Measurements from ENCODE around the gene PREPL. TPM values are rescaled to one million over a fixed set of nuclear protein-coding genes. Genes with fewer than 3 reads are reported as not detected.

PREPL gene
- total and polyA plus RNA-seq, 2 of the 8 experiments (the other 6 are each of a cell fraction or from before 2014, with no cell fraction given), result 13.6 to 38.9 TPM

DNA sequence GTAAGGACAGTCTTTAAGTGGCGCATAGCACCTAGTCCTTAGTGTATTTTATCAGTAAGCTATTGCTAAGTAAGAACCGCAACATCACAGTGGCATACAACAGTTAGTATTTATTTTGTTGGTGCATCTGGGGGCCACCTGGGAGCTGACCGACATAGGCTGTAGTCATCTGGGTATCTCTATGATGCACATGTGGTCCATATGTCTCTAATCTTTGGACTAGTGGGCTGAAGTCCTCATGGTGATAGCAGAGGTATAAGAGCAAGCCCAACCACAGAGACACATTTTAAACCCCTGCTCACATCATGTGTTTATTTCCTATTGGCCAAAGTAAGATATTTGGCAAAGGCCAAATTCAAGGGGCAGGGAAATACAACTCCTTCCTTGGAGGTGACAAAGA is 3.3 kb upstream of the PREPL start (continued):
- TF ChIP-seq, protein P1, sequence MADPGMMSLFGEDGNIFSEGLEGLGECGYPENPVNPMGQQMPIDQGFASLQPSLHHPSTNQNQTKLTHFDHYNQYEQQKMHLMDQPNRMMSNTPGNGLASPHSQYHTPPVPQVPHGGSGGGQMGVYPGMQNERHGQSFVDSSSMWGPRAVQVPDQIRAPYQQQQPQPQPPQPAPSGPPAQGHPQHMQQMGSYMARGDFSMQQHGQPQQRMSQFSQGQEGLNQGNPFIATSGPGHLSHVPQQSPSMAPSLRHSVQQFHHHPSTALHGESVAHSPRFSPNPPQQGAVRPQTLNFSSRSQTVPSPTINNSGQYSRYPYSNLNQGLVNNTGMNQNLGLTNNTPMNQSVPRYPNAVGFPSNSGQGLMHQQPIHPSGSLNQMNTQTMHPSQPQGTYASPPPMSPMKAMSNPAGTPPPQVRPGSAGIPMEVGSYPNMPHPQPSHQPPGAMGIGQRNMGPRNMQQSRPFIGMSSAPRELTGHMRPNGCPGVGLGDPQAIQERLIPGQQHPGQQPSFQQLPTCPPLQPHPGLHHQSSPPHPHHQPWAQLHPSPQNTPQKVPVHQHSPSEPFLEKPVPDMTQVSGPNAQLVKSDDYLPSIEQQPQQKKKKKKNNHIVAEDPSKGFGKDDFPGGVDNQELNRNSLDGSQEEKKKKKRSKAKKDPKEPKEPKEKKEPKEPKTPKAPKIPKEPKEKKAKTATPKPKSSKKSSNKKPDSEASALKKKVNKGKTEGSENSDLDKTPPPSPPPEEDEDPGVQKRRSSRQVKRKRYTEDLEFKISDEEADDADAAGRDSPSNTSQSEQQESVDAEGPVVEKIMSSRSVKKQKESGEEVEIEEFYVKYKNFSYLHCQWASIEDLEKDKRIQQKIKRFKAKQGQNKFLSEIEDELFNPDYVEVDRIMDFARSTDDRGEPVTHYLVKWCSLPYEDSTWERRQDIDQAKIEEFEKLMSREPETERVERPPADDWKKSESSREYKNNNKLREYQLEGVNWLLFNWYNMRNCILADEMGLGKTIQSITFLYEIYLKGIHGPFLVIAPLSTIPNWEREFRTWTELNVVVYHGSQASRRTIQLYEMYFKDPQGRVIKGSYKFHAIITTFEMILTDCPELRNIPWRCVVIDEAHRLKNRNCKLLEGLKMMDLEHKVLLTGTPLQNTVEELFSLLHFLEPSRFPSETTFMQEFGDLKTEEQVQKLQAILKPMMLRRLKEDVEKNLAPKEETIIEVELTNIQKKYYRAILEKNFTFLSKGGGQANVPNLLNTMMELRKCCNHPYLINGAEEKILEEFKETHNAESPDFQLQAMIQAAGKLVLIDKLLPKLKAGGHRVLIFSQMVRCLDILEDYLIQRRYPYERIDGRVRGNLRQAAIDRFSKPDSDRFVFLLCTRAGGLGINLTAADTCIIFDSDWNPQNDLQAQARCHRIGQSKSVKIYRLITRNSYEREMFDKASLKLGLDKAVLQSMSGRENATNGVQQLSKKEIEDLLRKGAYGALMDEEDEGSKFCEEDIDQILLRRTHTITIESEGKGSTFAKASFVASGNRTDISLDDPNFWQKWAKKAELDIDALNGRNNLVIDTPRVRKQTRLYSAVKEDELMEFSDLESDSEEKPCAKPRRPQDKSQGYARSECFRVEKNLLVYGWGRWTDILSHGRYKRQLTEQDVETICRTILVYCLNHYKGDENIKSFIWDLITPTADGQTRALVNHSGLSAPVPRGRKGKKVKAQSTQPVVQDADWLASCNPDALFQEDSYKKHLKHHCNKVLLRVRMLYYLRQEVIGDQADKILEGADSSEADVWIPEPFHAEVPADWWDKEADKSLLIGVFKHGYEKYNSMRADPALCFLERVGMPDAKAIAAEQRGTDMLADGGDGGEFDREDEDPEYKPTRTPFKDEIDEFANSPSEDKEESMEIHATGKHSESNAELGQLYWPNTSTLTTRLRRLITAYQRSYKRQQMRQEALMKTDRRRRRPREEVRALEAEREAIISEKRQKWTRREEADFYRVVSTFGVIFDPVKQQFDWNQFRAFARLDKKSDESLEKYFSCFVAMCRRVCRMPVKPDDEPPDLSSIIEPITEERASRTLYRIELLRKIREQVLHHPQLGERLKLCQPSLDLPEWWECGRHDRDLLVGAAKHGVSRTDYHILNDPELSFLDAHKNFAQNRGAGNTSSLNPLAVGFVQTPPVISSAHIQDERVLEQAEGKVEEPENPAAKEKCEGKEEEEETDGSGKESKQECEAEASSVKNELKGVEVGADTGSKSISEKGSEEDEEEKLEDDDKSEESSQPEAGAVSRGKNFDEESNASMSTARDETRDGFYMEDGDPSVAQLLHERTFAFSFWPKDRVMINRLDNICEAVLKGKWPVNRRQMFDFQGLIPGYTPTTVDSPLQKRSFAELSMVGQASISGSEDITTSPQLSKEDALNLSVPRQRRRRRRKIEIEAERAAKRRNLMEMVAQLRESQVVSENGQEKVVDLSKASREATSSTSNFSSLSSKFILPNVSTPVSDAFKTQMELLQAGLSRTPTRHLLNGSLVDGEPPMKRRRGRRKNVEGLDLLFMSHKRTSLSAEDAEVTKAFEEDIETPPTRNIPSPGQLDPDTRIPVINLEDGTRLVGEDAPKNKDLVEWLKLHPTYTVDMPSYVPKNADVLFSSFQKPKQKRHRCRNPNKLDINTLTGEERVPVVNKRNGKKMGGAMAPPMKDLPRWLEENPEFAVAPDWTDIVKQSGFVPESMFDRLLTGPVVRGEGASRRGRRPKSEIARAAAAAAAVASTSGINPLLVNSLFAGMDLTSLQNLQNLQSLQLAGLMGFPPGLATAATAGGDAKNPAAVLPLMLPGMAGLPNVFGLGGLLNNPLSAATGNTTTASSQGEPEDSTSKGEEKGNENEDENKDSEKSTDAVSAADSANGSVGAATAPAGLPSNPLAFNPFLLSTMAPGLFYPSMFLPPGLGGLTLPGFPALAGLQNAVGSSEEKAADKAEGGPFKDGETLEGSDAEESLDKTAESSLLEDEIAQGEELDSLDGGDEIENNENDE (IDR thresholded peaks at IDR 0.05; ENCODE audit: insufficient replicate concordance, low read length), result no peak
- TF ChIP-seq POLR2AphosphoS5 (IDR thresholded peaks at IDR 0.05; ENCODE audit: low read depth, low read length), result no peak
- TF ChIP-seq BACH1 (IDR thresholded peaks at IDR 0.05; ENCODE audit: low read length), result no peak
- no peak for TF ChIP-seq RFX5 (IDR thresholded peaks at IDR 0.05; ENCODE audit: borderline replicate concordance, low read depth, low read length)
- TF ChIP-seq ZNF274 (IDR thresholded peaks at IDR 0.05; ENCODE audit: borderline replicate concordance, extremely low read depth, low read length), result no peak
- TF ChIP-seq HDAC6 (IDR thresholded peaks at IDR 0.05; ENCODE audit: low read depth, low read length), result no peak
- no peak for TF ChIP-seq RNF2 (IDR thresholded peaks at IDR 0.05; ENCODE audit: borderline replicate concordance, low read depth, low read length, missing control alignments, poor library complexity, severe bottlenecking)

Data from H1 (cell line).